ENCODE results near the gene UBE2V1.
"Not testable (repeated sequence)": the region's sequence is repeated elsewhere in the genome, so short reads cannot be mapped to it uniquely, and the experiment has no call there.

Gene UBE2V1

GRCh38 chr20:50113420-50114224 lies 672 bp upstream of the UBE2V1 start:
- DNase-seq, result no peak

- DNase-seq, result no peak
Measured at GRCh38 chr20:50111829-50112495, 988 bp downstream of the UBE2V1 start.

- DNase-seq, result no peak
Measured at GRCh38 chr20:50111120-50111828, 1.7 kb downstream of the UBE2V1 start.

- DNase-seq, result no peak
Measured at GRCh38 chr20:50110141-50111047, 2.6 kb downstream of the UBE2V1 start.

GRCh38 chr20:50108556-50109235 lies 4.3 kb downstream of the UBE2V1 start:
- no peak for DNase-seq

- no peak for DNase-seq
Measured at GRCh38 chr20:50107796-50108331, 5.1 kb downstream of the UBE2V1 start.

- DNase-seq, result no peak
Measured at GRCh38 chr20:50107086-50107660, 5.8 kb downstream of the UBE2V1 start.

- DNase-seq, result not testable (repeated sequence)
Measured at GRCh38 chr20:50106669-50107068, 6.3 kb downstream of the UBE2V1 start.

- not testable (repeated sequence) for DNase-seq
Measured at GRCh38 chr20:50103464-50104107, 9.4 kb downstream of the UBE2V1 start.

- not testable (repeated sequence) for DNase-seq
Measured at GRCh38 chr20:50102551-50102950, 10.4 kb downstream of the UBE2V1 start.

GRCh38 chr20:50101887-50102286 lies 11.1 kb downstream of the UBE2V1 start:
- DNase-seq, result no peak

- no peak for DNase-seq
Measured at GRCh38 chr20:50101281-50101680, 11.7 kb downstream of the UBE2V1 start.

- DNase-seq, result no peak
Measured at GRCh38 chr20:50100552-50100951, 12.4 kb downstream of the UBE2V1 start.

GRCh38 chr20:50099565-50099991 lies 13.4 kb downstream of the UBE2V1 start:
- no peak for DNase-seq

GRCh38 chr20:50099113-50099512 lies 13.8 kb downstream of the UBE2V1 start:
- DNase-seq, result no peak

- DNase-seq, result no peak
Measured at GRCh38 chr20:50098259-50098658, 14.7 kb downstream of the UBE2V1 start.

GRCh38 chr20:50097843-50098242 lies 15.1 kb downstream of the UBE2V1 start:
- DNase-seq, result no peak

GRCh38 chr20:50096237-50096636 lies 16.7 kb downstream of the UBE2V1 start:
- no peak for DNase-seq

- no peak for DNase-seq
Measured at GRCh38 chr20:50095476-50096078, 17.4 kb downstream of the UBE2V1 start.

- no peak for DNase-seq
Measured at GRCh38 chr20:50094522-50094921, 18.4 kb downstream of the UBE2V1 start.

Measured in NCI-H187 (cell line).